ENCODE measurements around the gene MGAT4D. TPM values are rescaled to one million over a fixed set of nuclear protein-coding genes. Genes with fewer than 3 reads are reported as not detected.

Gene MGAT4D
- total RNA-seq, 1 donor from 2014 or later = not detected

- Mint-ChIP-seq H3K4me3 (ENCODE audit: low read depth) (no peak overlapping the region), H3K4me1 (ENCODE audit: low read depth) (no peaks in the 10 kb centered on the region), H3K9me3 (ENCODE audit: low read depth) (peaks cover 12% of the 10 kb centered on the region), H3K36me3 (ENCODE audit: insufficient read depth) (peaks cover 1% of the 10 kb centered on the region), H3K27me3 (no peaks in the 10 kb centered on the region), H3K27ac (no peak overlapping the region)
- TF ChIP-seq, protein P1, sequence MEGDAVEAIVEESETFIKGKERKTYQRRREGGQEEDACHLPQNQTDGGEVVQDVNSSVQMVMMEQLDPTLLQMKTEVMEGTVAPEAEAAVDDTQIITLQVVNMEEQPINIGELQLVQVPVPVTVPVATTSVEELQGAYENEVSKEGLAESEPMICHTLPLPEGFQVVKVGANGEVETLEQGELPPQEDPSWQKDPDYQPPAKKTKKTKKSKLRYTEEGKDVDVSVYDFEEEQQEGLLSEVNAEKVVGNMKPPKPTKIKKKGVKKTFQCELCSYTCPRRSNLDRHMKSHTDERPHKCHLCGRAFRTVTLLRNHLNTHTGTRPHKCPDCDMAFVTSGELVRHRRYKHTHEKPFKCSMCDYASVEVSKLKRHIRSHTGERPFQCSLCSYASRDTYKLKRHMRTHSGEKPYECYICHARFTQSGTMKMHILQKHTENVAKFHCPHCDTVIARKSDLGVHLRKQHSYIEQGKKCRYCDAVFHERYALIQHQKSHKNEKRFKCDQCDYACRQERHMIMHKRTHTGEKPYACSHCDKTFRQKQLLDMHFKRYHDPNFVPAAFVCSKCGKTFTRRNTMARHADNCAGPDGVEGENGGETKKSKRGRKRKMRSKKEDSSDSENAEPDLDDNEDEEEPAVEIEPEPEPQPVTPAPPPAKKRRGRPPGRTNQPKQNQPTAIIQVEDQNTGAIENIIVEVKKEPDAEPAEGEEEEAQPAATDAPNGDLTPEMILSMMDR (IDR thresholded peaks at IDR 0.05; ENCODE audit: unreplicated experiment) = no peak
- DNase-seq (ENCODE audit: low spot score, unreplicated experiment) = no peak
These were observed 12.2 kb downstream of the MGAT4D start for GRCh38 chr4:140485939-140486338.

DNA sequence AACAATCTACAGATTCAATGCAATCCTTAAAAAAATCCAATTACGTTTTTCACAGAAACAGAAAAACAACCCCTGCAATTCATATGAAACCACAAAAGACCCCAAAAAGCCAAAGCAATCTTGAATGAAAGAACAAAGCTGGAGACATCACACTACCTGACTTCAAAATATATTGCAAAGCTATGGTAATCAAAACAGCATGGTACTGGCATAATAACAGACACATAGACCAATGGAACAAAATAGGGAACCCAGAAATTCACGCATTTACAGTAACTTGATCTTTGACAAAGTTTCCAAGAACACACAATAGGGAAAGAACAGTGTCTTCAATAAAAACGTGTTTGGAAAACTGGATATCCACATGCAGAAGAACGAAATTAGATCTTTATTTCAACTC lies 14.6 kb downstream of the MGAT4D start:
- DNase-seq (ENCODE audit: low spot score, unreplicated experiment) = no peak
- Mint-ChIP-seq H3K9me3 (ENCODE audit: low read depth) (peaks cover 12% of the 10 kb centered on the region), H3K4me1 (ENCODE audit: low read depth) (no peaks in the 10 kb centered on the region), H3K36me3 (ENCODE audit: insufficient read depth) (peaks cover 1% of the 10 kb centered on the region), H3K4me3 (ENCODE audit: low read depth) (no peak overlapping the region), H3K27ac (no peak overlapping the region), H3K27me3 (no peaks in the 10 kb centered on the region)
- TF ChIP-seq, protein P1 (IDR thresholded peaks at IDR 0.05; ENCODE audit: unreplicated experiment) = no peak

GRCh38 chr4:140472156-140472555 lies 25.9 kb downstream of the MGAT4D start:
- no peaks in the 10 kb centered on the region for H3K9me3 Mint-ChIP-seq (ENCODE audit: low read depth)
- H3K36me3 Mint-ChIP-seq (ENCODE audit: insufficient read depth) = no peaks in the 10 kb centered on the region
- no peak overlapping the region for H3K27ac Mint-ChIP-seq
- TF ChIP-seq, protein P1 (IDR thresholded peaks at IDR 0.05; ENCODE audit: unreplicated experiment) = no peak
- H3K4me1 Mint-ChIP-seq (ENCODE audit: low read depth) = no peaks in the 10 kb centered on the region
- peaks cover 7% of the 10 kb centered on the region for H3K27me3 Mint-ChIP-seq
- no peak overlapping the region for H3K4me3 Mint-ChIP-seq (ENCODE audit: low read depth)
- no peak for DNase-seq (ENCODE audit: low spot score, unreplicated experiment)

- no peak for DNase-seq (ENCODE audit: low spot score, unreplicated experiment)
- H3K27ac Mint-ChIP-seq = no peak overlapping the region
- TF ChIP-seq, protein P1 (IDR thresholded peaks at IDR 0.05; ENCODE audit: unreplicated experiment) = no peak
- H3K4me3 Mint-ChIP-seq (ENCODE audit: low read depth) = no peak overlapping the region
- peaks cover 7% of the 10 kb centered on the region for H3K27me3 Mint-ChIP-seq
- no peaks in the 10 kb centered on the region for H3K4me1 Mint-ChIP-seq (ENCODE audit: low read depth)
- H3K36me3 Mint-ChIP-seq (ENCODE audit: insufficient read depth) = no peaks in the 10 kb centered on the region
- no peaks in the 10 kb centered on the region for H3K9me3 Mint-ChIP-seq (ENCODE audit: low read depth)
These were observed 28.0 kb downstream of the MGAT4D start for GRCh38 chr4:140469791-140470733.

DNA sequence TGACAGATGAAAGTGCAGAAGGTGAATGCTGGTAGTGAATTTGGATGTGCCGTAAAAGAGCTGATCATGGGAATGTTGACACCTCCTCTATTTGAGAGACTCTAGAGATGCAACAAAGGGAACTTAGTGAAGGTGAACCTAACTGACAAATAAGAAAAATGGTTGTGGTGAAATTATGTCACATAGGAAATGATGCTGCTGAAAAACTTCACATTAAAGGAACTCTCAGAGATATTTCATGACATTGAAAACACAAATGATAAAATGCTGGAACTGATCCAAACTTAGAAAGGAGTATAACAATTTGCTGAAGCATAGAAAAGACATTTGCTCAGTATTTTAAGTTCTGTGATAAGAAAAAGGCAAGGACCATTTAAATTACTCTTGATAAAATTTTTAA lies 31.9 kb downstream of the MGAT4D start:
- Mint-ChIP-seq H3K4me1 (ENCODE audit: low read depth) (no peaks in the 10 kb centered on the region), H3K4me3 (ENCODE audit: low read depth) (no peak overlapping the region), H3K9me3 (ENCODE audit: low read depth) (no peaks in the 10 kb centered on the region), H3K36me3 (ENCODE audit: insufficient read depth) (no peaks in the 10 kb centered on the region), H3K27me3 (peaks cover 7% of the 10 kb centered on the region), H3K27ac (no peak overlapping the region)
- no peak for DNase-seq (ENCODE audit: low spot score, unreplicated experiment)
- TF ChIP-seq, protein P1 (IDR thresholded peaks at IDR 0.05; ENCODE audit: unreplicated experiment) = no peak

All from progenitor cell of endocrine pancreas (in vitro differentiated cells).